ENCODE measurements around the gene ADCY10.
"Not testable (repeated sequence)": the region's sequence is repeated elsewhere in the genome, so short reads cannot be mapped to it uniquely, and the experiment has no call there.

DNA sequence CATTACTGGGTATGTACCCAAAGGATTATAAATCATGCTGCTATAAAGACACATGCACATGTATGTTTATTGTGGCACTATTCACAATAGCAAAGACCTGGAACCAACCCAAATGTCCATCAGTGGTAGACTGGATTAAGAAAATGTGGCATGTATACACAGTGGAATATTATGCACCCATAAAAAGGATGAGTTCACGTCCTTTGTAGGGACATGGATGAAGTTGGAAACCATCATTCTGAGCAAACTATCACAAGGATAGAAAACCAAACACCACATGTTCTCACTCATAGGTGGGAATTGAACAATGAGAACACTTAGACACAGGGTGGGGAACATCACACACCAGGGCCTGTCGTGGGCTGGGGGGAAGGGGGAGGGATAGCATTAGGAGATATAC is 26.7 kb downstream of the ADCY10 start:
- TF ChIP-seq, protein P1, sequence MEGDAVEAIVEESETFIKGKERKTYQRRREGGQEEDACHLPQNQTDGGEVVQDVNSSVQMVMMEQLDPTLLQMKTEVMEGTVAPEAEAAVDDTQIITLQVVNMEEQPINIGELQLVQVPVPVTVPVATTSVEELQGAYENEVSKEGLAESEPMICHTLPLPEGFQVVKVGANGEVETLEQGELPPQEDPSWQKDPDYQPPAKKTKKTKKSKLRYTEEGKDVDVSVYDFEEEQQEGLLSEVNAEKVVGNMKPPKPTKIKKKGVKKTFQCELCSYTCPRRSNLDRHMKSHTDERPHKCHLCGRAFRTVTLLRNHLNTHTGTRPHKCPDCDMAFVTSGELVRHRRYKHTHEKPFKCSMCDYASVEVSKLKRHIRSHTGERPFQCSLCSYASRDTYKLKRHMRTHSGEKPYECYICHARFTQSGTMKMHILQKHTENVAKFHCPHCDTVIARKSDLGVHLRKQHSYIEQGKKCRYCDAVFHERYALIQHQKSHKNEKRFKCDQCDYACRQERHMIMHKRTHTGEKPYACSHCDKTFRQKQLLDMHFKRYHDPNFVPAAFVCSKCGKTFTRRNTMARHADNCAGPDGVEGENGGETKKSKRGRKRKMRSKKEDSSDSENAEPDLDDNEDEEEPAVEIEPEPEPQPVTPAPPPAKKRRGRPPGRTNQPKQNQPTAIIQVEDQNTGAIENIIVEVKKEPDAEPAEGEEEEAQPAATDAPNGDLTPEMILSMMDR (IDR thresholded peaks at IDR 0.05), result not testable (repeated sequence)
- TF ChIP-seq SIN3A (IDR thresholded peaks at IDR 0.05; ENCODE audit: borderline replicate concordance, insufficient read depth, low read depth, low read length), result not testable (repeated sequence)
- TF ChIP-seq, protein P2, sequence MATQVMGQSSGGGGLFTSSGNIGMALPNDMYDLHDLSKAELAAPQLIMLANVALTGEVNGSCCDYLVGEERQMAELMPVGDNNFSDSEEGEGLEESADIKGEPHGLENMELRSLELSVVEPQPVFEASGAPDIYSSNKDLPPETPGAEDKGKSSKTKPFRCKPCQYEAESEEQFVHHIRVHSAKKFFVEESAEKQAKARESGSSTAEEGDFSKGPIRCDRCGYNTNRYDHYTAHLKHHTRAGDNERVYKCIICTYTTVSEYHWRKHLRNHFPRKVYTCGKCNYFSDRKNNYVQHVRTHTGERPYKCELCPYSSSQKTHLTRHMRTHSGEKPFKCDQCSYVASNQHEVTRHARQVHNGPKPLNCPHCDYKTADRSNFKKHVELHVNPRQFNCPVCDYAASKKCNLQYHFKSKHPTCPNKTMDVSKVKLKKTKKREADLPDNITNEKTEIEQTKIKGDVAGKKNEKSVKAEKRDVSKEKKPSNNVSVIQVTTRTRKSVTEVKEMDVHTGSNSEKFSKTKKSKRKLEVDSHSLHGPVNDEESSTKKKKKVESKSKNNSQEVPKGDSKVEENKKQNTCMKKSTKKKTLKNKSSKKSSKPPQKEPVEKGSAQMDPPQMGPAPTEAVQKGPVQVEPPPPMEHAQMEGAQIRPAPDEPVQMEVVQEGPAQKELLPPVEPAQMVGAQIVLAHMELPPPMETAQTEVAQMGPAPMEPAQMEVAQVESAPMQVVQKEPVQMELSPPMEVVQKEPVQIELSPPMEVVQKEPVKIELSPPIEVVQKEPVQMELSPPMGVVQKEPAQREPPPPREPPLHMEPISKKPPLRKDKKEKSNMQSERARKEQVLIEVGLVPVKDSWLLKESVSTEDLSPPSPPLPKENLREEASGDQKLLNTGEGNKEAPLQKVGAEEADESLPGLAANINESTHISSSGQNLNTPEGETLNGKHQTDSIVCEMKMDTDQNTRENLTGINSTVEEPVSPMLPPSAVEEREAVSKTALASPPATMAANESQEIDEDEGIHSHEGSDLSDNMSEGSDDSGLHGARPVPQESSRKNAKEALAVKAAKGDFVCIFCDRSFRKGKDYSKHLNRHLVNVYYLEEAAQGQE (IDR thresholded peaks at IDR 0.05; ENCODE audit: insufficient read depth in 1 of 2, low read depth in 2 of 2, low read length in 1 of 2), result not testable (repeated sequence)
